HepG2 (cell line): ENCODE results near the gene ESF1.

Experiments
- ATF3 ChIP-seq: sonication (generic); formaldehyde crosslinking; IDR thresholded peaks from 2 replicates; pipeline ENCODE4 v1.4.0; 2020; ENCODE audit warnings: missing genetic modification reagents
- BRF2 ChIP-seq: sonication (generic); formaldehyde crosslinking; IDR thresholded peaks from 2 replicates; pipeline ENCODE4 v1.8.1; 2022; ENCODE audit warnings: mild to moderate bottlenecking, missing genetic modification reagents
- CBX5 ChIP-seq: sonication (generic); formaldehyde crosslinking; IDR thresholded peaks from 2 replicates; pipeline ENCODE4 v1.4.0; 2020; ENCODE audit warnings: missing genetic modification reagents, borderline replicate concordance
- ELK4 ChIP-seq: sonication (generic); formaldehyde crosslinking; IDR thresholded peaks from 2 replicates; pipeline ENCODE4 v1.9.0; 2021; ENCODE audit warnings: missing genetic modification reagents, borderline replicate concordance
- IKZF1 ChIP-seq: fragments of 450-650 bp; IDR thresholded peaks from 2 replicates; pipeline ENCODE4 v1.7.1; 2016
- MEF2D ChIP-seq: sonication (generic); formaldehyde crosslinking; IDR thresholded peaks from 2 replicates; pipeline ENCODE4 v1.5.1; 2020; ENCODE audit warnings: mild to moderate bottlenecking, missing genetic modification reagents
- MTF2 ChIP-seq: sonication (generic); formaldehyde crosslinking; IDR thresholded peaks from 2 replicates; pipeline ENCODE4 v1.5.0; 2020; ENCODE audit warnings: missing genetic modification reagents, borderline replicate concordance
- MXI1 ChIP-seq: IDR thresholded peaks from 3 replicates; pipeline ENCODE4 v1.6.1; 2012; ENCODE audit warnings: low read depth, low read length, inconsistent platforms, borderline replicate concordance
- MYNN ChIP-seq: sonication (generic); formaldehyde crosslinking; IDR thresholded peaks from 2 replicates; pipeline ENCODE4 v1.4.0; 2020; ENCODE audit warnings: mild to moderate bottlenecking, low read depth, missing genetic modification reagents
- POLR2G ChIP-seq: fragments of 200-400 bp; formaldehyde crosslinking; IDR thresholded peaks from 2 replicates; pipeline ENCODE4 v1.6.1; 2018; ENCODE audit warnings: mild to moderate bottlenecking, low read depth, low read length, moderate library complexity

- TF ChIP-seq MTF2 (CRISPR knock-in tag) (no peak), CBX5 (CRISPR knock-in tag) (no peak), MXI1 (no peak), ELK4 (no peak), POLR2G (no peak), IKZF1 (no peak), MEF2D (CRISPR knock-in tag) (no peak), ATF3 (CRISPR knock-in tag) (no peak), BRF2 (CRISPR knock-in tag) (no peak), MYNN (no peak)
These were observed 38.9 kb downstream of the ESF1 start for GRCh38 chr20:13745784-13746183.
